A673 (cell line): ENCODE data around the gene KRT14.

ENCODE experiments used
- EZH2 ChIP-seq: fragments of 200-600 bp; sonication (generic); IDR thresholded peaks from 2 replicates; pipeline ENCODE4 v1.6.1; 2017; ENCODE audit warnings: borderline replicate concordance, low read depth, mild to moderate bottlenecking, mixed read lengths, antibody characterized with exemption, low read length; ENCODE audit not compliant: poor library complexity, severe bottlenecking
- TF ChIP-seq, protein P1 (sequence below): fragments of 300-800, 200-600 bp; sonication (generic); conservative IDR thresholded peaks from 2 replicates; pipeline ENCODE4 v1.5.1; 2017; ENCODE audit warnings: low read depth, mild to moderate bottlenecking, antibody characterized with exemption, low read length, moderate library complexity, mixed read lengths

DNA sequence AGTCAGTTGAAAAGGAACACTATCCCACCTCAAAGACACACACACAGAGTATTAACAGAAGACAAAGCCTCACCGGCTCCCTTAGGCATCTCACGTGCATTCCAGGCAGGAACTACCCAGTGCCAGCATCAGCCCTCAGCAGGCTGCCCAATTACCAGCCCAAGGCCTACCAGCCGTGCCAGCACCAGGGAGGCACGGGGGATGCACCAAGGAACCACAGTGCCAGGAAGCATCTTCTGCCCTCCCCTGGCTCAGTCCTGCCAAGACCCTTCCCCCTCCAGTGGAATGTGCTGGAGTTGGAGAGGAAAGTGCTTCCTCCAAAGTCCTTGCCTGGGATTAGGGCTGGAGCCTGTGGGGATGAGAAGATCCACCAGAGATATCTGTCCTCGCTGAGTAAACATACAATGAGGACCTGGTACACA lies 47.6 kb downstream of the KRT14 start:
- TF ChIP-seq, protein P1, sequence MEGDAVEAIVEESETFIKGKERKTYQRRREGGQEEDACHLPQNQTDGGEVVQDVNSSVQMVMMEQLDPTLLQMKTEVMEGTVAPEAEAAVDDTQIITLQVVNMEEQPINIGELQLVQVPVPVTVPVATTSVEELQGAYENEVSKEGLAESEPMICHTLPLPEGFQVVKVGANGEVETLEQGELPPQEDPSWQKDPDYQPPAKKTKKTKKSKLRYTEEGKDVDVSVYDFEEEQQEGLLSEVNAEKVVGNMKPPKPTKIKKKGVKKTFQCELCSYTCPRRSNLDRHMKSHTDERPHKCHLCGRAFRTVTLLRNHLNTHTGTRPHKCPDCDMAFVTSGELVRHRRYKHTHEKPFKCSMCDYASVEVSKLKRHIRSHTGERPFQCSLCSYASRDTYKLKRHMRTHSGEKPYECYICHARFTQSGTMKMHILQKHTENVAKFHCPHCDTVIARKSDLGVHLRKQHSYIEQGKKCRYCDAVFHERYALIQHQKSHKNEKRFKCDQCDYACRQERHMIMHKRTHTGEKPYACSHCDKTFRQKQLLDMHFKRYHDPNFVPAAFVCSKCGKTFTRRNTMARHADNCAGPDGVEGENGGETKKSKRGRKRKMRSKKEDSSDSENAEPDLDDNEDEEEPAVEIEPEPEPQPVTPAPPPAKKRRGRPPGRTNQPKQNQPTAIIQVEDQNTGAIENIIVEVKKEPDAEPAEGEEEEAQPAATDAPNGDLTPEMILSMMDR = no peak
- no peak for TF ChIP-seq EZH2
